IMR-90 (cell line): Measurements from ENCODE around the gene ANKRD55. TPM values are rescaled to one million over a fixed set of nuclear protein-coding genes. Genes with fewer than 3 reads are reported as not detected.

Source experiments
- ATAC-seq: fragments of 200-7000 bp; cut with Tn5 transposase; 2 replicates; pipeline ENCODE4 v1.9.1; 2020; ENCODE audit warnings: low read depth, mild to moderate bottlenecking, moderate library complexity
- BruUV-seq: library from RNA; stranded (reverse); fragments of 400-500 nt; replicated peaks from 2 replicates; lab custom pipeline; 2021; lab: Mats Ljungman, UMichigan
- CTCF ChIA-PET: fragments of 300-600 bp; formaldehyde crosslinking; extraction: SDS; loops from one replicate; lab custom pipeline; 2021; ENCODE audit warnings: antibody characterized with exemption; lab: Yijun Ruan, JAX
- POLR2A ChIA-PET: fragments of 300-600 bp; sonication (Branson Sonifier 250); formaldehyde crosslinking; loops from one replicate; lab custom pipeline; 2022; ENCODE audit warnings: antibody characterized with exemption; ENCODE audit not compliant: unreplicated experiment; lab: Charles Lee
- DNase-seq: peaks from one replicate; pipeline ENCODE4 v3.0.0; 2013
- H2AFZ ChIP-seq: replicated peaks from 2 replicates; pipeline ENCODE3; 2013; ENCODE audit warnings: low read length, mild to moderate bottlenecking; ENCODE audit not compliant: poor library complexity
- H2AK5ac ChIP-seq: 2 replicates; pipeline ENCODE4 v1.6.1; 2013; ENCODE audit warnings: low read depth, low read length, inconsistent platforms
- H2AK9ac ChIP-seq: replicated peaks from 2 replicates; pipeline ENCODE3; 2013; ENCODE audit warnings: mild to moderate bottlenecking, low read depth, low read length, moderate library complexity; ENCODE audit not compliant: poor library complexity
- H2BK120ac ChIP-seq: 2 replicates; pipeline ENCODE4 v1.6.1; 2013; ENCODE audit warnings: low read depth, low read length, inconsistent platforms
- H2BK15ac ChIP-seq: 3 replicates; pipeline ENCODE4 v1.6.1; 2013; ENCODE audit warnings: low read depth, low read length, inconsistent platforms
- H2BK20ac ChIP-seq: 2 replicates; pipeline ENCODE4 v1.6.1; 2013; ENCODE audit warnings: low read depth, mild to moderate bottlenecking, inconsistent platforms, low read length, moderate library complexity
- H2BK5ac ChIP-seq: 2 replicates; pipeline ENCODE4 v1.6.1; 2013; ENCODE audit warnings: mild to moderate bottlenecking, low read depth, low read length, inconsistent platforms; ENCODE audit not compliant: poor library complexity, severe bottlenecking
- H3K14ac ChIP-seq: replicated peaks from 2 replicates; pipeline ENCODE4 v1.6.1; 2013; ENCODE audit warnings: low read depth, low read length, inconsistent platforms
- H3K18ac ChIP-seq: 2 replicates; pipeline ENCODE4 v1.6.1; 2013; ENCODE audit warnings: low read depth, low read length, control low read depth
- H3K23ac ChIP-seq: 2 replicates; pipeline ENCODE4 v1.6.1; 2013; ENCODE audit warnings: low read depth, low read length, inconsistent platforms
- H3K27ac ChIP-seq: 2 replicates; pipeline ENCODE4 v1.5.1; 2013; ENCODE audit warnings: mild to moderate bottlenecking, control low read depth, low read length; ENCODE audit not compliant: insufficient read depth
- H3K27me3 ChIP-seq: 2 replicates; pipeline ENCODE4 v1.6.1; 2013; ENCODE audit warnings: low read length; ENCODE audit not compliant: control insufficient read depth, insufficient read depth
- H3K36me3 ChIP-seq: 2 replicates; pipeline ENCODE4 v1.6.1; 2013; ENCODE audit warnings: low read length, mixed read lengths; ENCODE audit not compliant: control insufficient read depth, insufficient read depth
- H3K4ac ChIP-seq: 2 replicates; pipeline ENCODE4 v1.6.1; 2013; ENCODE audit warnings: low read depth, low read length, inconsistent platforms
- H3K4me1 ChIP-seq: 2 replicates; pipeline ENCODE4 v1.6.1; 2013; ENCODE audit warnings: low read length, mixed read lengths; ENCODE audit not compliant: control insufficient read depth, insufficient read depth
- H3K4me2 ChIP-seq: 2 replicates; pipeline ENCODE4 v1.6.1; 2013; ENCODE audit warnings: low read depth, mild to moderate bottlenecking, control low read depth, low read length, moderate library complexity
- H3K4me3 ChIP-seq: 2 replicates; pipeline ENCODE4 v1.5.1; 2013; ENCODE audit warnings: low read depth, mild to moderate bottlenecking, control low read depth, low read length, moderate library complexity; ENCODE audit not compliant: insufficient read depth
- H3K56ac ChIP-seq: 2 replicates; pipeline ENCODE4 v1.6.1; 2013; ENCODE audit warnings: low read length, inconsistent platforms; ENCODE audit not compliant: insufficient read depth; ENCODE audit errors: extremely low read depth
- H3K79me1 ChIP-seq, 2 experiments: 2 replicates each; pipeline ENCODE4 v1.6.1; 2013; ENCODE audit warnings: low read length in 2 of 2, inconsistent platforms in 1 of 2, low read depth in 1 of 2
- H3K9ac ChIP-seq: 2 replicates; pipeline ENCODE4 v1.6.1; 2013; ENCODE audit warnings: low read depth, low read length, control low read depth
- H3K9me1 ChIP-seq: 2 replicates; pipeline ENCODE4 v1.6.1; 2013; ENCODE audit warnings: low read length, inconsistent platforms; ENCODE audit not compliant: insufficient read depth
- H3K9me3 ChIP-seq: 2 replicates; pipeline ENCODE4 v1.6.1; 2013; ENCODE audit warnings: low read length; ENCODE audit not compliant: control insufficient read depth, insufficient read depth
- H4K20me1 ChIP-seq: 2 replicates; pipeline ENCODE4 v1.6.1; 2013; ENCODE audit warnings: low read length, inconsistent platforms; ENCODE audit not compliant: insufficient read depth
- H4K5ac ChIP-seq: 2 replicates; pipeline ENCODE4 v1.6.1; 2013; ENCODE audit warnings: mild to moderate bottlenecking, low read depth, low read length, control low read depth
- H4K8ac ChIP-seq, 2 experiments: 2 replicates each; pipeline ENCODE4 v1.6.1; 2013; ENCODE audit warnings: low read depth in 2 of 2, low read length in 2 of 2, control low read depth in 1 of 2, inconsistent platforms in 1 of 2
- H4K91ac ChIP-seq: 2 replicates; pipeline ENCODE4 v1.6.1; 2013; ENCODE audit warnings: low read depth, low read length, inconsistent platforms; ENCODE audit not compliant: insufficient read depth
- CEBPB ChIP-seq: IDR thresholded peaks from 2 replicates; pipeline ENCODE4 v1.6.1; 2012; ENCODE audit warnings: low read depth, low read length, improper control_type of control experiment
- POLR2A ChIP-seq: IDR thresholded peaks from 2 replicates; pipeline ENCODE4 v1.6.1; 2012; ENCODE audit warnings: mild to moderate bottlenecking, low read depth, low read length
- WGBS, 2 experiments: methylation state at CpG; one replicate each; pipeline versions ENCODE4 v1.1.5 to v1.1.7; 2013; ENCODE audit warnings: missing lambda C conversion rate in 2 of 2; ENCODE audit not compliant: insufficient read length in 1 of 2; ENCODE audit errors: extremely low coverage in 2 of 2; 5-methylcytosine and 5-hydroxymethylcytosine counted together
- dilution Hi-C: fragments of 300-500 bp; cut with HindIII; formaldehyde crosslinking; loops from one replicate; pipeline ENCODE4 v1.14.3; 2018; ENCODE audit warnings: low sequenced_read_pairs; ENCODE audit not compliant: unreplicated experiment
- in situ Hi-C: fragments of 300-500 bp; cut with MboI; formaldehyde crosslinking; loops from 3 replicates; pipeline ENCODE4 v1.14.3; 2019; ENCODE audit warnings: low sequenced_read_pairs, inconsistent platforms, mixed read lengths
- intact Hi-C: fragments of 100-400 bp; cut with micrococcal nuclease; formaldehyde crosslinking; loops from 2 replicates; pipeline ENCODE4 v1.10.0; 2022
- polyA plus RNA-seq, 3 experiments: library from polyadenylated mRNA; depleted of rRNA; stranded (reverse); fragments of >200 nt; gene quantifications; 2 replicates each; pipeline ENCODE4 v1.2.3, GENCODE V29; 2012; ENCODE audit warnings: low replicate concordance in 1 of 3
- total RNA-seq: library from RNA; depleted of rRNA; stranded (reverse); fragments of >200 nt; gene quantifications from 2 replicates; pipeline ENCODE4 v1.2.3, GENCODE V29; 2012

The ANKRD55 gene
- total and polyA plus RNA-seq, 2 of the 4 experiments (the other 2 are of a cell fraction) = not detected

- peak overlapping the region; percentile 59; the same call in 1 of the 2 replicates for H3K23ac ChIP-seq
- POLR2A ChIA-PET = no interaction called here
- H3K4ac ChIP-seq = peak overlapping the region; percentile 62
- no TSS peak for BruUV-seq
- H3K79me1 ChIP-seq = peaks cover 0 to 14% of the 10 kb centered on the region in 2 experiments; a peak in 1 of 4 replicates
- no peaks in the 10 kb centered on the region for H3K9me3 ChIP-seq
- no peak overlapping the region for H3K56ac ChIP-seq
- peak overlapping the region; percentile 26 for H2BK5ac ChIP-seq
- 0 out of 2 replicates have a peak overlapping the region, but pooled peaks have one; percentile 11 for H2AK5ac ChIP-seq
- CTCF ChIA-PET = interaction anchor here (1.3 kb wide), 1 partner anchor 564 kb away, joined by 4 read pairs; no protein-coding TSS in a partner anchor
- H2AFZ ChIP-seq = no peak overlapping the region
- H4K5ac ChIP-seq = peak overlapping the region; percentile 74
- no peak for ATAC-seq
- no peaks in the 10 kb centered on the region for H4K20me1 ChIP-seq
- H3K27me3 ChIP-seq = no peaks in the 10 kb centered on the region
- peak overlapping the region; percentile 66 for H3K18ac ChIP-seq
- H2AK9ac ChIP-seq = no peak overlapping the region
- 0 out of 4 replicates have a peak overlapping the region, but pooled peaks of 1 of the 2 experiments have one; percentile 39 for H4K8ac ChIP-seq
- DNase-seq = no peak
- in situ Hi-C loops = loop anchor here (5.0 to 25.0 kb wide), 2 partner anchors 564 to 939 kb away; no protein-coding TSS in a partner anchor
- peak overlapping the region; percentile 83 for H2BK20ac ChIP-seq
- no peaks in the 10 kb centered on the region for H3K36me3 ChIP-seq
- dilution Hi-C loops = no loop called here
- peaks cover 17% of the 10 kb centered on the region for H3K4me1 ChIP-seq
- no peak overlapping the region for H3K4me2 ChIP-seq
- WGBS, 2 experiments = no CpG with 5 or more reads among the region's 4 CpGs
- intact Hi-C loops = loop anchor here (5.0 kb wide), 2 partner anchors 294 to 354 kb away; no protein-coding TSS in a partner anchor
- TF ChIP-seq CEBPB = no peak
- TF ChIP-seq POLR2A = no peak
- no peak overlapping the region for H3K9ac ChIP-seq
- H3K9me1 ChIP-seq = peaks cover 9% of the 10 kb centered on the region
- no peak overlapping the region; the same call in 1 of the 2 replicates for H3K14ac ChIP-seq
- H3K27ac ChIP-seq = no peak overlapping the region
- peak overlapping the region; percentile 85 for H2BK120ac ChIP-seq
- H2BK15ac ChIP-seq = peak overlapping the region; percentile 50; the same call in 1 of the 3 replicates
- H3K4me3 ChIP-seq = no peak overlapping the region
- H4K91ac ChIP-seq = peak overlapping the region; percentile 65
Measured at GRCh38 chr5:56273376-56273955, 40.3 kb upstream of the ANKRD55 start.
